Measurements from ENCODE around the gene SLC28A1.
"Not testable (repeated sequence)": the region's sequence is repeated elsewhere in the genome, so short reads cannot be mapped to it uniquely, and the experiment has no call there.

SLC28A1 gene

DNA sequence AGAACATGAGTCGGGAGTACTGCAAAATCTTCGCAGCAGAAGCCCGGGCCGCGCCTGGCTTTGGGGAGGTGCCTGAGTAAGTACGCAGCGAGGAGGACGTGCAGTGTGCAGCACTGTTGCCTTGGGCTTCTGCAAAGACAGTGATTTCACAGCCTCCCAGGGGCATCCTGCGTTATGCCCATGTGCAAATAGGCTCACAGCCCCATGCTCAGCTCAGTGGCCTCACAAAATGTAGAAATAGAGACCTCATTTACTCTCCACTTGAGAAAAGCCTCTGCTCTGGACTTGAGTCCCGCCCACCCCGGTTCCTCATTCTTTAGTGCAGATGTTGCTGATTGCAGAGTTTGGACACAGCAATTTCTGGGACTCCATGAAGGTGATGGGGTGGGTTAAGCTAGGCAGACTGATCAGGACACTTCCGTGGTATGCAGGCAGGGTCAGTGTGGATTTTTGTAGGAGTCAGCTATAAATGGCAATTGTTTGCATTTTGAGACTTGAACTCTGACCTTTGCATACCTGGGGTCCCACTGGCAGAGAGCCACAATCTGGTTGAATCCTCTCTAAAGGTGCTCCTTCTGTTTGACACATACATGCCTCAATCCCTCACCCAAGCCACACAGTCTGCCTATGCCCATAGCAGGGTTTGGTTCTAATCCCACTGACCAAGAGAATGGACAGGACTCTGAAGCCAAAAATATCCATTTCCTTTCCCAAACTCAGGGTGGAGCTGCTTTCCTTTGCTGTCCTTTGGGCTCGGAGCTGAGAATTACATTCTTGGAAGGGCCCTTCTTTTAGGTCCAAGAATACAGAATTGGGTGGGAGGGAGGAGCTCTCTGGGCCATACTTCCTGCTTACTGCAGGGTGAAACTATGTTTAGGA lies 20.7 kb upstream of the SLC28A1 start:
- DNase-seq = no peak

DNA sequence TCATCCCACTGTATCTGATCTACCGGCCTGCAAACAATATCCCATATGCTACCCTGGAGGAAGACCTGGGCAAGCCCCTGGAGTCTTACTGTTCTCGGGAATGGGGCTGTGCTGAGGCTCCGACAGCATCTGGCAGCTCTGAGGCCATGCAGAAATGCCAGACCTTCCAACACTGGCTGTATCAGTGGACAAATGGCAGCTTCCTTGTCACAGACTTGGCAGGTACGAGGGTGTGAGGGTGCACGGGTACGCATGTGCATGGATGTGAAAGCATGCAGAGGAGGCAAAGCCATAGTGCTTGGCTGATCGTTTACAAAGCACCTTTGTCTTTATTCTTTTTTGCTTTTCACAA lies 20.0 kb upstream of the SLC28A1 start:
- DNase-seq = no peak

DNA sequence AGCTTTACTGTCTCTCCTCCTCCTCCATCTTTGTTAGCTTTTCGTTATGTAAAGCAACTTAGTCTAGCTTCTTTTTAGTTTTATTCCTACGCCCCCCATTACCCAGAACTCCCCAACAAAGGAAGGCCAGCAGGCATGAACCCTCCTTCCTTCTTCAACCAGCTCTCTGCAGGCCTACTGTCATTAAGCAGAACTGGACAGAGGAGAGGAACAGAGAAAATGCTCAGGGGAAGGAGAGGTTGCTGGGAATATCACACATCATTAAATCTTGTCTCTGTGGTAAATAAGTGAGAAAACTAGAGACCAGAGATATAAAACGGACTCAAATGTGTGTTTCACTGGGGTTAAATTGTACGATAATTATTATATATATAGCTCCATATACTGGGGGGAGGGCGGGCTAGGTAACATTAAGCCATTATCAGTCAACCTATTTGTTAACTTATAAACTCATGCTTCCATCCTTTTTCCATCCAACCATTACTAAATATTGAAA lies 19.3 kb upstream of the SLC28A1 start:
- no peak for DNase-seq

DNA sequence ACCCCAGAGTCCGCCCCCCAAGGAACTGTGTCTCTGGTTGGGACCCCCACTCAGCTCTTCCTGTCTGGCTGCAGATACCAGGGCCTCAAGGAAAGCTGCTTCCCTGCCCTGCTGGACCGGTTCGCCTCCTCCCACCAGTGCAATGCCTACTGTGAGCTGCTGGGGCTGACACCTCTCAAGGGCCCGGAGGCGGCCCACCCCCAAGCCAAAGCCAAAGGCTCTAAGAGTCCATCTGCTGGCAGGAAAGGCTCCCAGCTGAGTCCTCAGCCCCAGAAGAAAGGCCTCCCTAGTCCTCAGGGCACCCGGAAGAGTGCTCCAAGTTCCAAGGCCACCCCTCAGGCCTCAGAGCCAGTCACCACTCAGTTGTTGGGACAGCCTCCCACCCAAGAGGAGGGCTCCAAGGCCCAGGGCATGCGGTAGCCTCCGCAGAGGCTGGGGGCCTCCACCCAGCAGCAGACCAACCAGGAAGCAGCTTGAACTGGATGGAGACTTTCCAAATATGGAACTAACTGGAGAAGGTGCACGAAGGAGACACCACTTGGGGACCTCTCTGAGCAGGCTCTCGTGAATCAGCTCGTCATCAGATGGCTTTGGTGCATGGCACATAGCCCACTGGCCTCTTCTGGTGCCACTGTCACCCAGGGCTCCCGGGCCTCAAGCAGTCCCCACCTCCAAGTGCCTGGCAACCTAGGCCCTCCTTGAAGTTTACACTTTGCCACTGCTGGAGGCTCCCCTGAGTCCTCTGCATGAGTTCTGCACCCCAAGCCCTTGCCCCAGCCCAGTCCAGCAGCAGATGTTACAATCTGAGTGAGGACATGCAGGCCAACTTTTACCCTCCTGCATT lies 16.2 kb upstream of the SLC28A1 start:
- no peak for DNase-seq

DNA sequence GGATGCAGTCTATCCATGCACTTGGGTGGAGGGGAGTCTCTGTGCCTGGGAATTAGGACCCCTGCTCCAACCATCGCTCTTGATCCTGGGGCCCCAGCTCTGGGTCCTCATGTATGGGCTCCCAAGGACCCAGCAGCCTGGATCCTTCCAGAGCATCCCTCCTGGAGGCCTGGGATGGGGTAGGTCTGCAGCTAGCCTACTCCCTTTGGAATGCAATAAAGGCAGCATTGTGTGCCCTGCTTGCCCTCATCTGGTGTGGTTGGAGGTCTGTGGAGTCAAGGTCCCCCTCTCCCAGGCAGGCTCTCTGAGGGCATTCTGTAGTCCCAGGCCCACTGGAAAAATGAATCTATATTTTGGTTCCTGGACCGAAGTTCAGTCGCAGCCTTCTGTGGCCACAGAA lies 15.0 kb upstream of the SLC28A1 start:
- no peak for DNase-seq

DNA sequence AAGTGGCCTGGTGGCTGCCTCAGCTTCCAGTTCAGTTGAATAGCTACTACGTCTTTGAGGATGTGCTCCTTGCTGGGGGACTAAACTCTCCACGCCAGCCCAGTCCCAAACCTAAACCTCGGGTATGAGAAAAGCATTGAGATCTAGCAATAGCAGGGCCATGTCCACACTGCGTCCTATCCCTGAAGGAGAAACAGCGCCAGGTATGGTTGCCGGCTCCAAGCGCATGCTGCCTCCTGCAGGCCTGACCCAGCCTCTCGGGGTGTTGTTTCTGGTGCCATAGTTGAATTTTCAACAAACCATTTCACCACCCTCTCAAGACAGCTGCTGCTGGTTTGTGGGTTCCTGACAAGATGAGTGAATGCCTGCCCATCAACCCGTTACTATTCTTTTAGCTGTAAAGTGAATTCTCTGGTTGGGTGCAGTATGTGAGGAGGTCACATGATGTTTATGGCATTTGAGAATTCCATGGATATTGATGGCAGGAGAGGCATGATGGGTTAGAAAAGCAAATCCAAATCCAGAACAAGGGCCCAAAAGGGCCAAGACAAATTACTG lies 13.0 kb upstream of the SLC28A1 start:
- no peak for DNase-seq

DNA sequence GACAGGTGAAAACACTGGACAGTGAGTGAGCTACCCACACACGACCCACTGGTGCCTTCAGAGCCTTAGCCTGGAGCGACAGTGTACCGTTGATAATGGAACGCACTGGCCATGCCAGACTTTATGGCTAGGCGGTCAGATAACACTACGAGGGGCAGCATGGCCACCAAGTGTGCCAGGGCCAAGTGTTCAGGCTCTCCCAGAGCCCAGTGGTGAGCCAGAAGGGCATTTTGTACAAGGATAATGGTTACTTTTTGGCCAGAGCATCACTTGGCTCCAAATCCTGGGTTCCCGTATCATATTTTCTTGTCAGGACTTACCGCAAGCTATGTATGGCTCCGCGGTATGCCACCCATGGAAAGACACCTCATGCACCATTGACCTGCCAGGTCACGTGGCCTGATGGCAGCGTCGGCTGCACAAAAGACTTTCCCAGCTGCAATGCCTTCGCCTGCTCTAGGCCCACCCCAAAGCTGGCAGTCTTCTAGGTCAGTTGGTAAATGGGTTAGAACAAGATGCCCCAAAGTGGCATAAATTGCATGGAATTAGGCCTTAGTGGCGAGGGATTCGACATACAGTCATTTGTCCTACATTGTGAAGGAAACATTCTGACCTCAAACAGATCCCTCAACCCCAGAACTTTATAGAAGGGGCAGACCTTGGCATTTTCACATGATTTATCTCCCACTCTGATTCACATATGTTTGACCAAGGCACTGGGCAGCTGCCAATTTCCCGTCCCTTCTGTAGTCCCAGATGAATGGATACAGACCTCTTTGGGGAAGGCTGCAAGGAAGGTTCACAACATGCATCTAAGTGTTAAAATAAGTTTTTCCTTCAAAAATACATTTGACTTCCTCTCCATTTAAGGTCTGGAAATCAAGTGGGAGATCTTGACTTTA lies 12.2 kb upstream of the SLC28A1 start:
- DNase-seq = no peak

DNA sequence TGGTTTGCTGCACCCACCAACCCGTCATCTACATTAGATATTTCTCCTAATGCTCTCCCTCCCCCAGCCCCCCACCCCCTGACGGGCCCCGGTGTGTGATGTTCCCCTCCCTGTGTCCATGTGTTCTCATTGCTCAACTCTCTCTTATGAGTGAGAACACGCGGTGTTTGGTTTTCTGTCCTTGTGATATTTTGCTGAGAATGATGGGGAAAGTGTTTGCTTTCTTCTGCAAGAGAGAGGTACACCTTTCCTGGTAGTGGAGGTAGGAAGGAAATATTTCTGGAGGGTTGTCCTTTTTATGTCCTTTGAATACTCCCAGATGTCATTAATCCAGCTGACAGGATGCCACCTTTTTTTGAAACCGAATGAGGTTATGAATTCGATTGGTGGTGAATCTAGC lies 10.5 kb upstream of the SLC28A1 start:
- DNase-seq = no peak

DNA sequence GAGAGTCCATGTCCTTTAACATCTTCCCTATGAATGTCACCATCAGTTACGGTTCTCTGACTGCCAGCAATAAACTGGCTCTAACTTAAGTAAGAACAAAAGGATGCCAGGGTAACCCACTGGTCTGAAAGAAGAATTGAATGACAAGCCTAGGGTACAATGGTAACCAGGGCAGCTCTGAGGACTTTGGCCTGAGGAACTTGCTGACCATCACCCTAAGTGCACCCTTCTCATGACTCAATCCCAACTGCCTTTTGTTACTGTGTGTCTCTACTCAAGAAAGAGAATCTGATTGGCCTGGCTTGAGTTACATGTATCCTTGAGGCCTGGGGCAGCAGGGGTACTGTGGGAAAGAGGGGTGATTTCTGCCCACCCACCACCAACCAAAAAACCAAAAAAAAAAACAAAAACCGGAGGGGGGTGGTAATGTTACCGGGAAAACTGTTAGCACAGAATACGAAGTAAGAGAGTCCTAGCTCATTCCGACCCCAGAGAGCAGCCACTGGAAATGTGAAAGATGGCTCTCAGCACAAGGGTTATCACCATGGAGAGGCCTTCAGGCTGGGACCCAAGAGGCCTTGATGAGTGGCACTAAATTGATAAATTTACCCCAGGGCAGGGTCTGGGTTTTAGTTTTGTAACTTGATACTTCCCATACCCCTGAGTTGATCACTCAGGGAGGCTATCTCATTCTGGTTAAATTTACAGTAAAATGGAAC lies 9.3 kb upstream of the SLC28A1 start:
- no peak for DNase-seq

DNA sequence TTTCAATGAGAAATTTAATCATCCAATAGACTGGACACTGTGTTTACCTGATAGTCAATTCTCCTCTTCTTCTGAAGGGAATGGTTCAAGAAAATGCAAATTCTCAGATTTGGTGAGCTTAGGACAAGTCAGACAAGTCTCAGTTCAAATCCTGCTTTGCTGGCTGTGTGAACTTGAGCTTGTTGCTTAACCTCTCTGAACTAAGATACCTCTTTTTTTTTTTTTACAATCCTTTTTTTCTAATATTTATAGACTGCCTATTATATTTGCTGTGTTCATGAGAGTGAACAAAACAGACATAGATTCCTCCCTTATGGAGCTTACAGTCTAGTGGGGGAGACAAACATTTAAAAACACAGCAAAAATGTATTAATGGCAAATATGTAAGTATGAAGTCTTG lies 8.2 kb upstream of the SLC28A1 start:
- no peak for DNase-seq

DNA sequence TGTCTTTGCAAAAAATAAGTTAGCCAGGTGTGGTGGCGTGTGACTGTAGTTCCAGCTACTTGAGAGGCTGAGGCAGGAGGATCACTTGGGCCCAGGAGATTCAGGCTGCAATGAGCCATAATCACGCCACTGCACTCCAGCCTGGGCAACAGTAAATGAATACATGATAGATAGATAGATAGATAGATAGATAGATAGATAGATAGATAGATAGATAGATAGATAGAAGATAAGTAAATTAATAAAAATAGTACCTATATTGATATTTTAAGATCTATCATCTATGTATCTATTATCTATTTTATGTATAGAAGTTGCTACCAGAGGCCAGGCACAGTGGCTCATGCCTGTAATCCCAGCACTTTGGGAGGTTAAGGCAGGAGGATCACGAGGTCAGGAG lies 6.8 kb upstream of the SLC28A1 start:
- DNase-seq = not testable (repeated sequence)

DNA sequence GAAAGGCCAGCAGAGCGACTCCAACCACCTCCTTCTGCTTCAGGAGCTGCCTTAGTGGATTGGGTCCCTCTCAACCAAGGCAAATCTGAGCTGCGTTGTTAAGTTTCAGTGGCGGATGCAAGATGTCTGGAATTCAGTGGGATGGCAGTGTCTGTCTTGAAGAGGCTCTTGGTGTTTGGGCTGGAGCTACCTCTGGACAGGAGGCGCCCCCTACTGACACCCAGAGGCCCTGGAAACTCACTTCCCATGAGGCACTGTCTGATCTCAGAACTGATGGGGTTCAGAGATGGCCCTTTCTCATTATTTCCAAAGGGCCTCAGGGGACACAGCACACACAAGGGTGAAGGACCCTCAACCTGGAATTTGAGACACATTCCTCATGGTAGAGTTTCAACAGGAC lies 6.0 kb upstream of the SLC28A1 start:
- DNase-seq = peak; percentile 38

DNA sequence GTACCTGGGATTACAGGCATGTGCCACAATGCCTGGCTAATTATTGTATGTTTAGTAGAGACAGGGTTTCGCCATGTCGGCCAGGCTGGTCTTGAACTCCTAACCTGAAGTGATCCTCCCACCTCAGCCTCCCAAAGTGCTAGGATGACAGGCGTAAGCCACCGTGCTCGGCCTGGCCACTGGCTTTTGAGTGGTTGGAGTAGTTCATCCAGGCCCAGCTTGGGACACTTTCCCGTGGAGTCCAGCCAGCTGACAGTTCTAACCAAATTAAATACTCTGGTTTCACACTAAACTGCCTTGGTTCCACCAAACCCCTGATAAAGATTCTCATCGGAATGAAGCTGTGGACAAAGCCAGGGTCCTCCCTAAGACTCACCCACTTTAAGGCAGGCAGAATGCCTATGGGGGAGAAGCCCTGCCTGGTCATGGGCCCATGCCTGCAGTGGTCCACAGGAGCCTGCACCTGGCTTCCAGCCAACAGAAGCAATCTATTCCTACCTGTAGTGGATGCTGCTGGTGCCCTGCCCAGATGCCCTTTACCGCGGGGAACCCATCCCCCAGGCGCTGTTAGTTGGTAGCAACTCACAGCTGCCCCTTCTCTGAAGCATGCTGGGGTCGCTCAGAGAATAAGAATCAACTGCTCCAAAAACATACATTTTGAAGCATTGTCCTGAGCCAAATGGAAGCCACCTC lies 5.2 kb upstream of the SLC28A1 start:
- DNase-seq = no peak

DNA sequence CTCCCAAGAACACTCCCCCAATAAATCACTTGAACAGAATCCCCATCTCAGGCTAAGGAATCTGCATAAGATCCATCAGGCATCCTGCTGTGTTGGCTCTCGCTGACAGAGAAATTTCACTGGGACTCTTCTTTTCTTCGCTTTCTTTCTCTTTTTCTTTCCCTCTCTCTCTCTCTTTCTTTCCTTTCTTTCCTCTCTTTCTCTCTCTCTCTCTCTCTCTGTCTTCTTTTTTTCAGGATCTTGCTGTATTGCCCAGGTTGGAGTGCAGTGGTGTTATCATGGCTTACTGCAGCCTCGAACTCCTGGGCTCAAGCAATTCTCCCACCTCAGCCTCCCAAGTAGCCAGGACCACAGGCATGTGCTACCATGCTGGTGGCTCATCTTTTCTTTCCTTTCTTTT lies 4.5 kb upstream of the SLC28A1 start:
- no peak for DNase-seq

DNA sequence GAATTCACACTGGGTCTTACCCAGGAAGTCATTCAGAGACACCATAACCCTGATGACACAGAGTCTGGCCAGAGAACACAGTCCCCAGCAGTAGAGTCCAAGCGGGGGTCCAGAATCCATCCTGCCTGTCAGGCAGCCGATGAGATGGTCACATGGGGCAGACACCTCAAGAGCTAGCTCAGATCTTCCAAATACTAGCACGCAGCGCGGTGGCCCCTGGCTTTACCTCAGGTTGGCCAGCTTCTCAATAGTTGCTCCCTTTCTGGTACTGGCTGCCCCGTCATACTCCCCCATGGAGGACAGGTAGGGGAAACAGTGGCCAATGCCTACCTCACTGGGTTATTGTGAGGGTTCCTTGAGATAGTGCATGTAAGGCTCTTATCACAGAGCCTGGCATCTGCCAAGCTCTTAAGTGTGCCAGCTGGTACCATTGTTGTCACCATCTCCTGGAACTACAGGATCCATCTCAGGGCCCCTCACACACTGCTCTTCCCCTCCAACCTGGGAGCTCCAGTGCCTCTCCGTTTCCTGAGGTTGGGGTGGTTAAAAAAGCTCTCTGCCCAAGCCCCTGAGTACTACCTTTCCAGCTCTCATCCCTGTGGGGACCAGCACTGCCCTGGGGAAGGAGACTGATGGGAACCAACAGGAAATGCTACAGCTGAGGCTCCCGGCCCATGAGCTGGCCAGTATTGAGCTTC lies 3.5 kb upstream of the SLC28A1 start:
- DNase-seq = no peak

DNA sequence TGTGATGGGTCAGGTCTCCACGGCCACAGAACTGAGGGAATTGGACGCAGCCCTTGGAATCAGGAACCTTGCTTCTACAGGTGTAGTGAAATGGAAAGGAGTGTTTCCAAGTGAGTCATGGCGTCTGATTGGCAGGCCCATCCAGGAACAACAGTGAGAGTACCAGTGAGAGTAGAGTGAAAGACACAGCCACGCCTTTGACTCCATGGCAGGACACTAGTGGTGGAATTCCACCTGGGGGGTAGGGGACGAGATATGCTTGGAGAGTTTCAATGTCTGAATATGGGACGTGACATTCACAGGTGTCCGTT lies 3.0 kb upstream of the SLC28A1 start:
- DNase-seq = no peak

DNA sequence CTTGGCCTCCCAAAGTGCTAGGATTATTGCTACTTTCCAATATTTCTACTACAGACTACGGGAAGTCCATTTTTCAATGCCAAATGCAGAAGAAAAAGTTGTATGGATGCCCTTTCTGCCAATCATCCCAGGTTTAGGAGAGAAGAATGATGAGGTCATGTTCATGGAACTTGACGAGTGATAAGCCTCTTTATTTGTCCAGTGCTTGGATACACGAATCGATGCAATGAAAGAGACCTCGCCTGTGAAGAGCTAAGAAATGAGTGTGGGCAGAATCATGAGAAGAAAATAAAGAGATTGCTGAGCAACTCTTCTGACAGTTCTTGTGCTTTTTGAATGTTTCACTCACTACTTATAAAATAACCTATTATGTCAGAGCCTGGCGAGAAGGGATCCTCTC lies 996 bp upstream of the SLC28A1 start:
- DNase-seq = no peak

DNA sequence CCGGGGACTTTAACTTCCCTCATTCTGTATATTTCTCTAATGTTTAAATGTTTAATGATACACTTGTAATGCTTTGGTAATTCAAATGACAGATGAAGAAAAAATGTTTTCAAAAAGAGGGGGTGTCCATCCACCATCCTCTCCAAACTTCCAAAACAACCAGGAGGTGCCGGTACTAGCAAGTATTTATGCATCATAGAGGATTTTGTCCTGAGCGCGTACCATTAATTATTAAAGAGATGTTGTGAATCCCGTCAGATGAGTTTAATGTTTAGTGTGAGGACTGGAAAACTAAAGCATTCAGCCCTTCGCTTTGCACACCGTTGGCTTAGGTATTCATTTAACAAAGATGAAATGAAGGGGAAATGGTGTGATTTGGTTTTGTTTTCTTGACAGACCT lies 1.3 kb downstream of the SLC28A1 start:
- DNase-seq = no peak

DNA sequence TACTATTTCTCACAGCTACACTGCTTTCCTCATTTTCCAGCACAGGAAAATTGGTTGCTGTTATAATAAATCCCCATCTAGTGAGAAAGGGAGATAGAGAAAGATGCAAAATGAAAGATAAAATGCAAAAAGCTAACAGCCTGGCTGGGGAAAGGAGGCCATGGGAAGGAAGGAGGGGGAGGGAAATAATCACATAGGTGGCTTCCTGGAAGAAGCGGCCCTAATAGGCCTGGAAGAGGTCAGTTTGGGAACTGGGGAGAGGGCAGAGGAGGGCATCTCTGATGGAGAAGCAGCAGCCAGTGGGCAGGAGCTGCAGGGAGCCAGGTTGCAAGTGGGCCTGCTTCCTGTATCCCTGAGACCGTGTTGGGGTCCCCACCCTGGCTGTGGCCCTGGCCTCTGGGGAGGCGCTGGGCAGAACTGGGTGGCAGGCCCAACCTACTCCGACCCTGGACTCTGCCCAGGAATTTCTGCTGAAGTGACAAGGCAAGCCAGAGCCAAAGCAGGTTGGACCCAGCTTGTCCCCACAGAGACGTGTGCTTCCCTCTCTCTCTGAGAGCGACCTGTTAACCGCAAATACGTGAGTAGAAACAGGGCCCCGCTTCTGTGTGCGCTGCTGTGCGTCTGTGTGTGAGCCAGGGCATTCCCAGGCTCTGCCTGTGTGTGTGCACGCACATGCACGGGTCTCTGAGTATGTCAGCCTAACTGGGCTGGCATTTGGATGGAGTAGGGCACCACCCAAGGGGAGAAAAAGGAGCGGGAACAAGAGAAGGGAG lies 1.9 kb downstream of the SLC28A1 start:
- no peak for DNase-seq

DNA sequence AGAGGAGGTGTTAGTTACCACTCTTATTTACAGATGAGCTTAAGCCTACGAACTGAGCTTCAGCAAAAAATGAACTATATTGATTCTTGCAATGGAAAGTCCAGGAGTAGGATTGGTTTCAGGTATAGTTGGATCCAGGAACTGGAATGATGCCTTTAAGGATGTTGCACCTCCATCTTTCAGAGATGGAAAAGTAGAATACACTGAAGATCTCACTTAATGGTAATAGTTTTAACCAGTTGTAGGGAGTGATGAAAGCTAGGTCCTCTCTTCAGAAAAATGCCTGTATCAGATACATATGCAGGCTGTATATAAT lies 2.5 kb downstream of the SLC28A1 start:
- no peak for DNase-seq

All from CD4-positive, alpha-beta T cell treated with Interferon gamma for 1 hour (primary cell).